ELF-1 (cell line): ENCODE measurements around the gene C2orf92.
"Not testable (repeated sequence)": the region's sequence is repeated elsewhere in the genome, so short reads cannot be mapped to it uniquely, and the experiment has no call there.

Experiments used
- DNase-seq: peaks from one replicate; pipeline ENCODE4 v3.0.0-alpha.2; 2016; ENCODE audit warnings: low read depth, low spot score

The C2orf92 gene

DNA sequence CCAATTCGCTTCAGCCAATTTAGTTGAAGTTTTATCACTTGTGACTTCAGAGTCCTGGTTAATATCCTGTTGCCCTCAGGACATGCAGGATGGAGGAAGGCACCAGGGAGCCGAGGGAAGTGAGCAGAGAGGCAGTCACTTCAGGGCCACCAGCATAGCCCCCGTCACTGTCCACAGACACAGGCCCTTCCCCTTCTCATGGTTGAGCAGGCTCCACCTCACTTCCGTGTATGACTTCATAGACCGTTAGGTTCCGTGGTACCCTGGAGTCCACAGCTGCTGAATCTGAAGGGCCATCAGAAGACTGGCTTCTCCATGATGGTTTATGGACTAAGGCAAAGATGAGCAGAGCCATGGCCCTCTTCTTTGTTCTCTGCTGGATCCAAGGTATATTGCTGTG lies at the start of gene C2orf92:
Gene C2orf92, plus strand, starts transcription at position 266 of the 400 bp plus-strand sequence. Its CDS starts 76 bp downstream, at position 342.
- DNase-seq = no peak

DNA sequence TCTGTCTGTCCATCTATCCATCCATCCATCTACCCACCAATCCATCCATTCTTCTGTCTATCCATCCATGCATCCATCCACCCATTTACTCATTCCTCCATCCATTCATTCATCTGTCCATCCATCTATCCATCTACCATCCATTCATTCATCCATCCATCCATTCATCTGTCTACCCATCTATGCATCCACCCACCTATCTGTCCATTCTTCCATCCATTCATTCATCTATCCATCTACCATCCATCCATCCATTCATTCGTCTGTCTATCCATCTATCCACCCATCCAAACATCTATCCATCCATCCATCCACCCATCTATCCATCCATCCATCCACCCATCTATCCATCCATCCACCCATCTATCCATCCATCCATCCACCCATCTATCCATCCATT lies 49.0 kb upstream of the C2orf92 start:
- DNase-seq = not testable (repeated sequence)

DNA sequence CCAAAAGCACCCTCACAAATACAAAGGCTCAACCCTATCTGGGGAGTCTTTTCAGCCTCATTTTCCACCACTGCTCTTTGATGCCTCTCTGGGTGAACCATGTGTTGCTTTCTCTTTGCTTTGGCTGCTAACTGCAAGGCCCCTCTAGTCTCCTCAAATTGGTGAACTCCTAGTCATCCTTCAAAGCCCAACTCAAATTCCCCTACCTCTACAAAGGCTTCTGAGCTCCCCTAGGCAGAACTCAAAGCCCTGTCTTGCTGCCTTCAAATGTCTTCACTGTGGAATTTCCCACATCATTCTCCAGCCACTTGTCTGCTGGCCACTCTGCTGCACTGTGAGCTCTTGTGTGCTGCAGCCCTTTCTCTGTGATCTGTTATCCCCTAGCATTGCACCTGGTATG lies 46.5 kb upstream of the C2orf92 start:
- DNase-seq = not testable (repeated sequence)

DNA sequence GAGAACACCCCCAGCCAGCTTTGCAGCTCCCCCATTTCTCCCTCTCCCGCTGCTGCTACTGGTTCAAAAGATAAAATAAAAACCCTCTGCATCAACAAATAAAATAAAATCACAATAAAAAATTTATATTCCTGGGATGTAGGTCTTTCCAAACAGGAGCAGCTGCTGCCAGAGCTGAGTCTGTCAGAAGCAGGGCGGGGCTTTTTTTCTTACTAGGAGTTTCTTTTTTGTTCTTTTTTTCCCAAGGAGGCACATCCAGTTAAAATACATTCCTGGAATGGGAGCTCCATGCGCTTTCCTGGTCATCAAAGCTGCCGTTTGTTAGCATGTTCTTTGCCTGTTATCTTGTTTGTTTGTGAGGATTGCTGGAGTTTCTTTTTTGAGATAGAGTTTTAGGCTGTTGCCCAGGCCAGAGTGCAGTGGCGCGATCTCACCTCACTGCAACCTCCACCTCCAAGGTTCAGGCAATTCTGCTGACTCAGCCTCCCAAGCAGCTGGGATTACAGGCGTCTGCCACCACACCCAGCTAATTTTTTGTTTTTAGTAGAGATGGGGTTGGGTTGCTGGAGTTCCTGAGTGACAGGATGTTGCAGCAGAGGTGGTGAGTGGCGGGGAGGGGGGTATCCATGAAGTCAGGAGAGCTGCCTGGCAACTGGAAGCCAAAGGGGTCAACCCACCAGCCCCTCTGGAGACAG lies 44.0 kb upstream of the C2orf92 start:
- DNase-seq = not testable (repeated sequence)

DNA sequence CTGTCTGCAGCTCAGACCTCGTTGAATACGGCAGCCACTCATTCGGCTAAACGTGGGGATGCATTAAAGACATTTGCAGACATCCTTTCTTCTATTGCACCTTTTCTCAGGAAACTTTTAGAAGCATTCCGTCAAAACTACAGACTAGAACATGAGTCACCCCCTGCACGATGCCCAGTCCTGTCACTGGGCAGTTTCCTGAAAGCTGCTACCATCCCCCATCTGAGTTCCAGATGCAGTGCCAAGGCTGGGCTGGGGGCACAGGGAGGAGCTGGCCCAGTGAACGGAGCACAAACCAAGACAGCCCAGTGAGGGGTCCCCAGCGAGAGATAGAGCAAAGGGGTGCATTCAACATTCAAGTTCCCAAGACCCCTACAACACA lies 43.5 kb upstream of the C2orf92 start:
- not testable (repeated sequence) for DNase-seq

DNA sequence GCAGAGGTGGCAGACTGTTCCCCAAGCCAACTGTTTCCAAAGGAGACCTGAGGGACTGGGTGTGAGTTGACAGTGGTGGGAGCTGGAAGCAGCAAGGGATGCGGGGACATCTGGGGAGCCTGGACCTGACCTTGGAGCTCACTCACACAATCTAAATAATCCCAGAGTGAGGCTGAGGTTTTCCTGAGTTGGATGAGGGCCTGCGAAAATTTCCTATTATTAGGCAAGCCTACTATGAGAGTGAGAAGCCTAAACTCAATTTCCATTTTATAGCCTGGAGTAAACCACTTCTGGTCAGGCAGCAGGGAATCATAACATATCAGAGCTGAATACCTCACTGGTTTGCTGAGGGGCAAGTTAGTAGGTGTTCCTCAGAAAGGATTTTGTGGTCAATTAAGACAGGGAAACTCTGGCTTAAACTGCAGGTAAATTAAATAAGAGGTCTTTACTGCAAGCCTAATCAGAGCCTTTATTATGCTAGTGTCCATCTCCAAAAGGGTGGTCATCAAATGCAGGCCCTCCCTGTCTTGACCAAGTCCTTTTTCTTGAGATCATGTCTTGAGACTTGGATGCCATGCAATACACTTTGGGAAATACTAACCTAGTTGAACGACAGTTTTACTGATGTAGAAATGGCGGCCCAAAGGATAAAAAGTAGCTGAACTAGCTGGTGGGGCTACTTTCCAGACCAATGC lies 25.3 kb upstream of the C2orf92 start:
- no peak for DNase-seq

DNA sequence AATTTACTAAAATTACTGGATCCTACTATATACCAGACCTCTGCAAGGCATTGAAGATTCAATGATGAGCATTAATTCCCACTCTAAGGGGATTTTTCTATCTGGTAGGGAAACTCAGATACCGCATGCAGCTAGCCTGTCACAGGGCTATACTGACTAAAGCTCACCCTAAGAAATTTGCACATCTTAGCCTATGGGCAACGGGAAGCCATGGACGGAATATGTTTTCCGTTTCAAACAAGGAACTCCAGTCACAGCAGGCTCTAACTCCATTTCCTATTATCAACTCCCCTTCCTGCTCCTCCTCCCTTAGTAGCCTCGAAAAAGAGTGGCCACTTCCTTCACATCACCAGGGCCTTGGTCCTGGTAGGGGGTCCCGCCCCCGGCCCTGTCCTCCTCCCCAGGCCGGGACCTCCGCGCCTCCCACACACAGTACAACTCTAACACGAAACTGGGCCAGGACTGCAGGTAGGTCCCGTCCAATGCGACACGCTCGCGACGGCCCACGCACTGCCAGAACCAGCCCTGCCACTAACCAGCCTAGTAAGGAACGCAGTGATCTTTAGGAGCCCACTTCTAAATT lies 24.3 kb upstream of the C2orf92 start:
- no peak for DNase-seq

DNA sequence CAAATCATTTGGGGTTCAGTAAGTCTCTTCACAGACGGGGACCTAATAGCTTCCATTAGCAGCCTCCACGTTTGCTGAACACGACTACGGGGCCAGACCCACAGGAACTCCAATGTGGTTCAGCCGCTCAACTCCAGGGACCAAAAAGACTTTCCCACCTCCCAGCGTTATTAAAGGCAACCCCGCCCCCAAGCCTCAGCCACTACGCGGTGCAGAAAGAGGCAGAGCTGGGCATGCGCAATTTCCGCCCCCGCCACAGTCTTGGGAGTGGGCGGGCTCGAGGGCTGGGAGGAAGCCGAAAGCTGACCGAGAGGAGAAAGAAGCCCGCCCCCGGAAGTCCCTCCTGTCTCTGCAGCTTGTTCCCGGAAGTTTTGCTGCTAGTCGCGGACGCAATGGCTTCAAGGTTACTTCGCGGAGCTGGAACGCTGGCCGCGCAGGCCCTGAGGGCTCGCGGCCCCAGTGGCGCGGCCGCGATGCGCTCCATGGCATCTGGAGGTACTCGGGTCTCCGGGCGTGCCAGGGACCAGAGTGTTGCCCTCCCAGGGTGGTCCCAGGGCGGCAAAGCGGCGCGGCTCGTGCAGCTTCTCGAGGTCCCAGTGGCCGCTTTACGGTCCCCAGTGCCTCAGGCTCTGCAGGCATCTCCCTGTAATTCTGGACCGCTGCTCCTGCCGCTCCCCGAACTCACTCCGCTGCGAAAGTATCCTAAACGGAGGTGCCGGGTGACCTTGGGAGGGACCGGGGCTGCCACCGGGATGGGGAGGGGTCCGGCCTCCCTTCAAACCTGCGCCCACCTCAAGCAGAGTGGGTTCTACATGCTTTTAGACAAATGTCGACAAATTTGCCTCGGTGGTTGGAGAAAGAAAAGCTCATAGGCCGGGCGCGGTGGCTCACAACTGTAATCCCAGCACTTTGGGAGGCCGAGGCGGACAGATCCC lies 23.6 kb upstream of the C2orf92 start, which contains the start of gene COX5B:
Gene COX5B, plus strand, starts transcription at position 368 of the 935 bp plus-strand sequence. Its CDS starts 25 bp downstream, at position 393.
- peak; percentile 99 for DNase-seq

DNA sequence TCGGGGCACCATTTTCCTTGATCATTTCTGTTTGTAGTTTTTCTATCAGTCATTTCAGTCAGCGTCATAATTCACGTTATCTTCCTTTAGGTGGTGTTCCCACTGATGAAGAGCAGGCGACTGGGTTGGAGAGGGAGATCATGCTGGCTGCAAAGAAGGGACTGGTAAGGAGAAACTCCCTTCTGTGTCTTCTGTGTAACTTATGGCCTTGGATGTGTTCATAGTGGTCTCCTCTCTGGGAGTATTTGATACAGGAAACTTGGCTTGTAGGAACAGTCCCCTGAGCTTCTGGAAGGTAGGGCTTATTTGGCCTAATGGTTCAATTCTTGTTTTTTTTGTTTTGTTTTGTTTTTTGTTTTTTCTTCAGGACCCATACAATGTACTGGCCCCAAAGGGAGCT lies 22.5 kb upstream of the C2orf92 start:
- no peak for DNase-seq

DNA sequence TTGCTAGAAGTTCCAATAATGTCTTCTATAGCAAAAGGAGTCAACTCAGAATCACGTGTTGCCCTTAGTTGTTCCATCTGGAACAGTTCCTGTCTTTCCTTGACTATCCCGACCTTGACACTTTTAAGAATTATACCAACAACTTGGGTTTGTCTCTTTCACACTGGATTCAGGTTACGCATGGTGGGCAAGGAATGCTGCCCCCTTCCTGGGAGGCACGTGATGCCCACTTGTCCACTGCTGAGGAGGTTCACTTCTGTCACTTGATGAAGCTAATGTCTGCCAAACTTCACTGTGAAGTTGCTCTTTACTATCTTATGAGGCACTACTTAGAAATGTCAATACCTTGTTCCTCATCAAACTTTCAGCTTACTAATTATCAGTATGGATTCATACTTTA lies 18.4 kb upstream of the C2orf92 start:
- no peak for DNase-seq

DNA sequence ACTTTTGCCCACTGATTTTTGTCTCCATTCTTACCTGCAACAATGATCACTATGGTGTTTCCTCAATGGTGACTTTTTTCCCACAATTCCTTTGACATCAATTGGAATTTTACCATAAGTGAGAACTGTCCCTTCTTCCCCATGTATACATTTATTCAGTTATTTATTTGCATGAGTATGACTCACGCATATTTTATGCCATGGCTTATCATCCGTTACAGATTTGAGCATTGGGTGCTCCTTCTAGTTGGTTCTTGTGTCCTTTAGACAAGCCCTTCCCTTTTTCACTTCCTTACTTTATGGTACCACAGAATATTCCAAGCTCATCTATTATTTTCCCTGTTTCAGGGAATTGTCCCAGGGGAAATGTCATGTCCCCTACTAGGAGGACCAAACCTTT lies 16.0 kb upstream of the C2orf92 start:
- no peak for DNase-seq

DNA sequence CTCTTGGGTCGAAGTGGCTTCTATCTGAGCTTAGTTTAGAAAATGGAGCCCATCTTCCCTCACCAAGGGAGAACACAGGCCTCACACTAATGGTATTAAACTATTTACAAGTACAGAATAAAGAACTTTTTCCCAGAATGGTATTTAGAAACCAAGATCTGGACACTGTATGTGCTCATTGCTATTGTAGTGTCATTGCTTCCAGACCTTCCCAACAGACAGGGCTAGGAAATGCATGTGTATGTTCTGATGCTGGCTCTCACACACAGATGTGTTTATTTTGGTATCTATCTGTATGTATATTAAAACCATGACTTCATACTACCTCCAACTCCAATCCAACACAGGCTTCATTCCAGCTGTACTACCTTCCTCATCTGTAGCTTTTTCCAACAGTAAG lies 15.6 kb upstream of the C2orf92 start:
- no peak for DNase-seq

DNA sequence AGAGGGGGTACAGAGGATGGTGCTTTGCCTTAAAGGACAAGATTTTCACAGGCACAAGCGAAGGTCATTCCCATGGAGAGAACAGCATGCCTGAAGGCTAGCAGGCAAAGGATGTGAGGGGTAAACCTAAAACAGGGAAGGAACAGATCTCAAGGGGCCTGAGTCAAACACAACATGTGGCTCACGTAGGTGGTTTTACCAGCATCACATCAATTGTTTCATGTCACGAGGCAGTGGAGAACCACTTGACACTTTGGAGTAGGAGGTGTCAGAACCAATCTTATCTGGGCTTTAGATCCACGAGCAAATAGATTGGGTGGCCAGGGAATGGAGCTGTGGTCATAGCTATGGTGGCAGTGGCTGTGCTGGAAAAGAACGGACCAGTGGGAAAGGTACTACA lies 15.2 kb upstream of the C2orf92 start:
- no peak for DNase-seq

DNA sequence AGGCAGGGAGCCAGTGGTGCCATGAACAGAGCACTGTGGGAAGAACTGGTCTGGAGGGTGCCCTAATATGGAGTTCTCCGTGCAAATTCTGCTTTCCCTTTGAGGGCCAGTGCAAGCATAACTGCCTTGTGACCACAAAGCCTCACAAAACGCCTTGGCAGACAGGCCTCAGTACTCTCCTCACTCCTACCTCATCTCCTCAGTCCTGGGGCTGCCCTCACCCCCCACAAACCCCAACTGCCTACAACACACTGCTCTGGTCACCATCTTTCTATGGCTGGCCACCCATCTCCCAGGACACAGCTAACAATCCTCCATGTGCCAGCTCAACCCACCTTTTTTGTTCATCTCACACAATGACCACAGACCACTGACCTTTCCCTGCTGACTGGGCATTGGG lies 14.7 kb upstream of the C2orf92 start:
- no peak for DNase-seq

DNA sequence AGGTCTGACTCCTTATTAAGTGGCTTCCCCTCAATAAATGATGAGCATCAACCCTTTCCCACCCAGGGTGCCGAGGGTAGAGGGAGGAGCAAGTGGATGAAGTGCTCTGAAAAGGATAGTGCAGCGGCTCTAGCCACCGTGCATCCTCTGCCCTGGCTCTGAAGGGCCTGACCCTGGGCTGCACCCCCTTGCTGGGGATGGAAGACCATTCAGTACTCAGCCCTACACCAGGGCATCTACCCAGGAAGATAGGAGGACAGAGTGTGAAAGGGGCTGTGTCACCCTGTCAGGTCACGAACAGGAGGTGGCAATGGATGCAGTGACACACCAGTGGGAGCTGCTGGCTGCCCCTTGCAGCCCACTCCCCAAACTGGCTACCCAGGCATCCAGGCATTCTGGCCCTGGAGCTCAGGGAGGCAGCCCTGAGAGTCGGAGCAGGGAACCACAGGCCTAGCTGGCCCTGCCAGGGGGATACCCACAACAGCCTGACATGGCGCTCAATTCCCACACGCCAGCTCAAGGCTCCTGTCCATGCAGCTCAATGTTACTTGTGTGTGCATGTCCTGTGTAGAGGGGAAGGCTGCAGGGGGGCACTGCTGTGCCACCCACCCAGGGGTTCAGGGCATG lies 13.3 kb upstream of the C2orf92 start:
- DNase-seq = no peak

DNA sequence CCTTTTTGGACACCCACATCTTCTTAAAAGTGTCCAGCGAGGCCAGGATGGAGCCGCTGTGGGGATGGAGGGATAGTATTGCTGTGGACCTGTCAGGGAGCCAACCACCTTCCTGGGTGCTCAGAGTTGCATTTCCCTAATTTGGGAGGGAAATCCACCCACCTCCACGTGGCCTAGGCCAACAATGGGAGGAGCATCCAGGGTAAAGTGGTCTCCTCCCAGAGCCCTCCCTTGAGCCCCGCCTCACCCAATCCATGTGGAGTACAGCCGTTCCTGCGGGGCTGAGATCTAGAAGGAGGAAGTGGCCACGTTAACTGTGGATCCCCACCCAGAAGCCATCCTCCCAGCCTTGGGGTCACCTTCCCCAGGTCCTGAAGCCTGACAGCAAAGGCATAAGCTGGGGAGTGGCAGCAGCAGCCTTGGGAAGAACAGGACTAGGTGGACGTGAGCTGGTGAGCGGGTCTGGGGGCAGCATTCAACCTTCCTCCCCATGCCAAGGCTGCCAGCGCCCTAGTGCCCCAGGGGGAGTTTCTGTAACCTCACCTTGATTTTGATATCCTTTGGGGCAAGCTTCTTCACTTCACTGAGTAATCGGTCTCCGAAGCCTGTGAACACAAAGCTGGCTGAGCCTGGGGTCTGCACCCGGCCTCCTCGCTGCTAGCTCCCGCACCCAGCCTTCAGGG lies 12.5 kb upstream of the C2orf92 start:
- DNase-seq = no peak

DNA sequence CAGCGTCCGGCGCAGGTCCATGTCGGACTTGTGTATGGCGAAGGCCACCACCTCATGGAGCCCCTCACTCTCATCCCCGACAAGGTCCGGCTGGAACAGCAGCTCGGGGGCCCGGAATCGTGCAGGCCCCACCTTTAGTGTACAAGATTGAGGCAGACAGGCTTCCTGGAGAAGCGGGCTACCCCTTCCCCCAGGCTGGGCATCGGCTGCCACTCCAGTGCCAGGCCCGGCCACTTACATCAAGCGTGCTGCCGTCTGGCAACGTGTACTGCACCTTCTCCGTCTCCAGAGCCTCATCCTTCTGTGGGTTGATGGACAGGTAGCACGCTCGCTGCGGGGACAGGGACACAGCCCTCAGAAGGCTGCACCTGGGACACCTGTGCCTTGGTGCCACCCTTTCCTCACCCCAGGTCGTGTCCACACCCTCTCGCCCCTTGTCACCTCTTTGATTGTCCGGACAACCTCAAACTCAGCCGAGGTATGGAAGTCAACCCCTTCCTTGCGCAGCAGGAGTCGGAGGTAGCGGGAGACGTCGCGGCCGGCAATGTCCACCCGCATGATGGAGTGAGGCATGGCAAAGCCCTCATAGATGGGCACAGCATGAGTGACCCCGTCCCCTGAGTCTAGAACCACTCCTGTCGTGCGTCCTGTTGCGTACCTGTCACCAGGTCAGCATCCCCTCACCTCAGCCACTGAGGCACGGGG lies 11.4 kb upstream of the C2orf92 start:
- DNase-seq = no peak

DNA sequence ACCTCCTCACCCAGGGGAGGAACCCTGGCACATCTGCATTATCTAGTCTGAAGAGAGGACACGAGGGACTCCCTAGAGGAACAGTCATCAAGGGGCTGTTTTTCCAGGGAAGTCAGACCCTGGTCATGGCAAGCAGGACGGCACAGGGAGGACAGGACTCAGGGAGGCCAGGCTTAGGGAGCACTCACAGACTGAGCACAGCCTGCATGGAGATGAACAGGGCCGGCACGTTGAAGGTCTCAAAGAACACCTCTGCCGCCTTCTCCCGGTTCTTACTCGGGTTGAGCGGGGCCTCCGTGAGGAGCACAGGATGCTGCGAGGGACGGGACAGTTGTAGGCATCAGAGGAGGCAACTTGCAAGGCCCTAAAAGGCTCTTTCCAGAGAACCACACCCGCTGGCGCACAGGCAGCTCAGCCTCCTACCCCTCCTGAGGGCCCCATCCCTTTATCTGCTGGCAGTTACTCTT lies 10.8 kb upstream of the C2orf92 start:
- DNase-seq = no peak

DNA sequence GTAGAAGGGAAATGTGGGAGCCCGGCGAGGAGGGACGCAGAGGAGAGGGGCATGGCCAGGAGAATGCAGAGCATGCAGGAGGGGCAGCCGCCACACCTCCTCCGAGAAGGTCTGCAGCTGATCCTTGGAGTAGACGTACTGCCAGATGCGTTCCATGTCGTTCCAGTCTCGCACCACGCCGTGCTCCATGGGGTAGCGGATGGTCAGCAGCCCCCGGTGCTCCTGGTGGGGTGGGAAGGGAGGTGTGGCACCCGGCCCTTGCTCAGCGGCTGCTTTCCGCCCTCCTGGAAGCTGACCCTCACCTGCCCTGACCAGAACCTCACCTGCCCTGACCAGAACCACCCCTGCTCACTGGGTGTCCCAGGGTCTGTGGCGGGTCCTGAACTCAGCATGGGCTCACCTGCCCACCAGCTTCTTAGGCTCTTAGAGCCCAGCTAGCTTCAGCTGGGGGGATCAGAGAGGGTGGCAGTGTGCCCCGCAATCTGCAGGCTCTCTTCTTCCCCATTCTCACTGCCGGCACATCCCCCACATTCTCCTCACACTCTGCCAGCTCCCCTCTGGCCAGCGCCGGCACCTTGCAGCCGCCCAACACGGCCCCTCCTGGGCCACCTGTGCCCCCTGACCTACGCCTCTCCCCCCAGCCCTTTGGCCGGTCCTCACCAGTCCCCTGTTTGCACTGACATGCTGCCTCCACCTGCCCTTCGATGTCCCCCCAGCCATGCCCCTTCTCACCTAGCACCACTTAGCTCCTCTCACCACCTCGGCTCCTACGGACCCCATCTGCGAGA lies 10.1 kb upstream of the C2orf92 start:
- no peak for DNase-seq
